ENCODE data around the gene CARD14. TPM values are rescaled to one million over a fixed set of nuclear protein-coding genes. Genes with fewer than 3 reads are reported as not detected.

CARD14 gene
- total and polyA plus RNA-seq, 2 donors (not counting 1 experiment from before 2014, with no cell fraction given) = not detected

DNA sequence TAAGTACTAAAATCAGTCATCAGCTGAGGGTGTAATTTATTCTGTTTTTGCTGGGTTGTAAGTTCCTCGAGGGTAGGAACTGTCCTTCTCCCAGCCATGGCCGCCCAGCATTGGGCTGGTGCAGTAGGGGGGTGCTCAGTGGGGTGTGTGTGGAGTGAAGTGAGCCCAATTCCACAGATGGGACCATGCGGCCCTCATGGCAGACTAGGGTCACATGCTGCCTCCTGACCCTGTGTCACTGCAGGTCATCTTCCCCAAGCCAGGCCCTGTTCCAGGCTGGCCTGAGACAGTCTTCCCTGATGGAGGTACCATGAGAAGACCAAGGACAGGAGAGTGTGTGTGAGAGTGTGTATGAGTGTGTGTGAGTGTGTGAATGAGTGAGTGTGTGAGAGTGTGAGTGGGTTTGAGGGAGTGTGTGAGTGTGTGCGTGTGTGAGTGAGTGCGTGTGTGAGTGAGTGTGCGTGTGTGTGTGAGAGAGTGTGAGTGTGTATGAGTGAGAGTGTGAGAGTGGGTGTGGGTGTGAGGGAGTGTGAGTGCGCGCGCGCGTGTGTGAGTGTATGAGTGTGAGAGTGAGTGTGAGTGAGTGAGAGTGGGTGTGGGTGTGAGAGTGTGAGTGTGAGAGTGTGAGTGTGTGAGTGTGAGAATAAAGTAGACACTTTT lies 54.1 kb downstream of the CARD14 start:
- Histone ChIP-seq H3K4me3 (ENCODE audit: control extremely low read depth in 1 of 5, extremely low read depth in 1 of 5, insufficient read depth in 1 of 5, low read depth in 2 of 5, low read length in 4 of 5) (no peak overlapping the region), H3K4me2 (replicated peaks; ENCODE audit: low read depth, low read length, poor library complexity, severe bottlenecking) (no peak overlapping the region), H3K9me3 (ENCODE audit: control extremely low read depth in 1 of 3, control insufficient read depth in 2 of 3, insufficient read depth in 1 of 3, low read length in 2 of 3) (no peaks in the 10 kb centered on the region), H4K20me1 (ENCODE audit: control insufficient read depth, insufficient read depth, low read length, poor library complexity, severe bottlenecking) (no peaks in the 10 kb centered on the region), H3K27me3 (replicated peaks in 1 of 4; ENCODE audit: control extremely low read depth in 1 of 4, control insufficient read depth in 3 of 4, insufficient read depth in 4 of 4, low read length in 3 of 4) (peaks cover 0 to 2% (median 0%) of the 10 kb centered on the region in 4 experiments), H3K36me3 (replicated peaks in 1 of 2; ENCODE audit: control extremely low read depth in 1 of 2, control insufficient read depth in 1 of 2, extremely low read depth in 1 of 2, insufficient read depth in 2 of 2, low read length in 1 of 2) (no peaks in the 10 kb centered on the region), H3K27ac (ENCODE audit: low read length in 2 of 2) (no peak overlapping the region), H2AFZ (ENCODE audit: insufficient read depth, low read depth, low read length, poor library complexity, severe bottlenecking) (no peak overlapping the region), H3K9ac (ENCODE audit: low read length) (no peak overlapping the region), H3K79me2 (ENCODE audit: control insufficient read depth, insufficient read depth, low read length) (peaks cover 3% of the 10 kb centered on the region), H3K4me1 (ENCODE audit: control insufficient read depth in 2 of 2, insufficient read depth in 2 of 2, low read length in 2 of 2) (peaks cover 4 to 17% of the 10 kb centered on the region in 2 donors)
- ChIA-PET CTCF (no interaction called here), POLR2A (no interaction called here)
- H3K9me3 Mint-ChIP-seq (ENCODE audit: insufficient read depth) = no peaks in the 10 kb centered on the region
- TF ChIP-seq EZH2 (IDR thresholded peaks at IDR 0.05; ENCODE audit: borderline replicate concordance, insufficient read depth, low read depth, low read length, poor library complexity, severe bottlenecking) = no peak
- peaks cover 12% of the 10 kb centered on the region for H3K4me1 Mint-ChIP-seq
- no peak overlapping the region for H3K4me3 Mint-ChIP-seq
- ATAC-seq (ENCODE audit: low read depth) (no peak), DNase-seq (no peak)
- no peak overlapping the region for H3K27ac Mint-ChIP-seq
- intact Hi-C loops (cut with micrococcal nuclease) = no loop called here
- 83% methylated on average over 11 of the region's 11 CpGs for WGBS (ENCODE audit: insufficient coverage)
- H3K27me3 Mint-ChIP-seq = no peaks in the 10 kb centered on the region

DNA sequence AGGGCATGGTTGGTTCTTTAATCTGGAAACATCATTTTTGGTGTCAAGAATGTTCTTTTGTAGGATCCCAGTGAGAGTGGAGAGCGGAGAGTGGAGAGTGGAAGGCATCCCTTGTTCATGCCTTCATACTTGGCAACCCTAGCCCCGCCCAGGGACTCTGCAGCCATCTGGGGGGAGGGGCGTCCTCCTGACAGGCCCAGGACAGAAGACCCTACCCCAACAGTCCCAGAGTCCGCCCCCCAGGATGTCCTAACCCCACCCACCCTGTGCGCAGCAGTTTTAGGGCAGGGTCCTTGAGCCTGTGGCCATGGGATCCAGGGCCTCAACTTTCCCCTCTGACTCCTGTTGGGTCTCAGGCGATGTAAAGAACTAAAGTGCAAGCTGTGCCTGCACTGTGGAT lies 54.9 kb downstream of the CARD14 start:
- H3K9me3 Mint-ChIP-seq (ENCODE audit: insufficient read depth) = no peaks in the 10 kb centered on the region
- H3K4me2 ChIP-seq (replicated peaks; ENCODE audit: low read depth, low read length, poor library complexity, severe bottlenecking) = no peak overlapping the region
- peaks cover 5% of the 10 kb centered on the region for H3K4me1 Mint-ChIP-seq
- H3K36me3 ChIP-seq (replicated peaks in 1 of 2; ENCODE audit: control extremely low read depth in 1 of 2, control insufficient read depth in 1 of 2, extremely low read depth in 1 of 2, insufficient read depth in 2 of 2, low read length in 1 of 2) = no peaks in the 10 kb centered on the region
- 82% methylated on average over 4 of the region's 6 CpGs for WGBS (ENCODE audit: insufficient coverage)
- no peaks in the 10 kb centered on the region for H3K9me3 ChIP-seq (ENCODE audit: control extremely low read depth in 1 of 3, control insufficient read depth in 2 of 3, insufficient read depth in 1 of 3, low read length in 2 of 3)
- no peak overlapping the region for H3K4me3 ChIP-seq (ENCODE audit: control extremely low read depth in 1 of 5, extremely low read depth in 1 of 5, insufficient read depth in 1 of 5, low read depth in 2 of 5, low read length in 4 of 5)
- no peaks in the 10 kb centered on the region for H4K20me1 ChIP-seq (ENCODE audit: control insufficient read depth, insufficient read depth, low read length, poor library complexity, severe bottlenecking)
- no peak overlapping the region for H3K27ac ChIP-seq (ENCODE audit: low read length in 2 of 2)
- no peak overlapping the region for H3K4me3 Mint-ChIP-seq
- CTCF ChIA-PET = no interaction called here
- H3K27me3 Mint-ChIP-seq = no peaks in the 10 kb centered on the region
- no peak overlapping the region for H2AFZ ChIP-seq (ENCODE audit: insufficient read depth, low read depth, low read length, poor library complexity, severe bottlenecking)
- no peak for TF ChIP-seq EZH2 (IDR thresholded peaks at IDR 0.05; ENCODE audit: borderline replicate concordance, insufficient read depth, low read depth, low read length, poor library complexity, severe bottlenecking)
- TF ChIP-seq, protein P1, sequence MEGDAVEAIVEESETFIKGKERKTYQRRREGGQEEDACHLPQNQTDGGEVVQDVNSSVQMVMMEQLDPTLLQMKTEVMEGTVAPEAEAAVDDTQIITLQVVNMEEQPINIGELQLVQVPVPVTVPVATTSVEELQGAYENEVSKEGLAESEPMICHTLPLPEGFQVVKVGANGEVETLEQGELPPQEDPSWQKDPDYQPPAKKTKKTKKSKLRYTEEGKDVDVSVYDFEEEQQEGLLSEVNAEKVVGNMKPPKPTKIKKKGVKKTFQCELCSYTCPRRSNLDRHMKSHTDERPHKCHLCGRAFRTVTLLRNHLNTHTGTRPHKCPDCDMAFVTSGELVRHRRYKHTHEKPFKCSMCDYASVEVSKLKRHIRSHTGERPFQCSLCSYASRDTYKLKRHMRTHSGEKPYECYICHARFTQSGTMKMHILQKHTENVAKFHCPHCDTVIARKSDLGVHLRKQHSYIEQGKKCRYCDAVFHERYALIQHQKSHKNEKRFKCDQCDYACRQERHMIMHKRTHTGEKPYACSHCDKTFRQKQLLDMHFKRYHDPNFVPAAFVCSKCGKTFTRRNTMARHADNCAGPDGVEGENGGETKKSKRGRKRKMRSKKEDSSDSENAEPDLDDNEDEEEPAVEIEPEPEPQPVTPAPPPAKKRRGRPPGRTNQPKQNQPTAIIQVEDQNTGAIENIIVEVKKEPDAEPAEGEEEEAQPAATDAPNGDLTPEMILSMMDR (IDR thresholded peaks at IDR 0.05) = no peak
- no peak for ATAC-seq (ENCODE audit: low read depth)
- intact Hi-C loops (cut with micrococcal nuclease) = no loop called here
- POLR2A ChIA-PET = no interaction called here
- no peak overlapping the region for H3K27ac Mint-ChIP-seq
- peaks cover 0 to 2% (median 0%) of the 10 kb centered on the region in 4 experiments for H3K27me3 ChIP-seq (replicated peaks in 1 of 4; ENCODE audit: control extremely low read depth in 1 of 4, control insufficient read depth in 3 of 4, insufficient read depth in 4 of 4, low read length in 3 of 4)
- H3K79me2 ChIP-seq (ENCODE audit: control insufficient read depth, insufficient read depth, low read length) = peaks cover 3% of the 10 kb centered on the region
- no peak overlapping the region for H3K9ac ChIP-seq (ENCODE audit: low read length)
- DNase-seq = no peak
- peaks cover 0 to 9% of the 10 kb centered on the region in 2 donors for H3K4me1 ChIP-seq (ENCODE audit: control insufficient read depth in 2 of 2, insufficient read depth in 2 of 2, low read length in 2 of 2)

Measured in B cell (primary cell).